Cardiac atrium fibroblast (primary cell): Measurements from ENCODE around the gene MPEG1. TPM values are rescaled to one million over a fixed set of nuclear protein-coding genes. Genes with fewer than 3 reads are reported as not detected.

Experiments
- total RNA-seq: library from RNA; depleted of rRNA; stranded (reverse); fragments of >200 nt; gene quantifications from 2 replicates; pipeline ENCODE4 v1.2.3, GENCODE V29; 2015

MPEG1 gene
- total RNA-seq: under 0.01 TPM in 1 of 2 replicates, not detected in the other

DNA sequence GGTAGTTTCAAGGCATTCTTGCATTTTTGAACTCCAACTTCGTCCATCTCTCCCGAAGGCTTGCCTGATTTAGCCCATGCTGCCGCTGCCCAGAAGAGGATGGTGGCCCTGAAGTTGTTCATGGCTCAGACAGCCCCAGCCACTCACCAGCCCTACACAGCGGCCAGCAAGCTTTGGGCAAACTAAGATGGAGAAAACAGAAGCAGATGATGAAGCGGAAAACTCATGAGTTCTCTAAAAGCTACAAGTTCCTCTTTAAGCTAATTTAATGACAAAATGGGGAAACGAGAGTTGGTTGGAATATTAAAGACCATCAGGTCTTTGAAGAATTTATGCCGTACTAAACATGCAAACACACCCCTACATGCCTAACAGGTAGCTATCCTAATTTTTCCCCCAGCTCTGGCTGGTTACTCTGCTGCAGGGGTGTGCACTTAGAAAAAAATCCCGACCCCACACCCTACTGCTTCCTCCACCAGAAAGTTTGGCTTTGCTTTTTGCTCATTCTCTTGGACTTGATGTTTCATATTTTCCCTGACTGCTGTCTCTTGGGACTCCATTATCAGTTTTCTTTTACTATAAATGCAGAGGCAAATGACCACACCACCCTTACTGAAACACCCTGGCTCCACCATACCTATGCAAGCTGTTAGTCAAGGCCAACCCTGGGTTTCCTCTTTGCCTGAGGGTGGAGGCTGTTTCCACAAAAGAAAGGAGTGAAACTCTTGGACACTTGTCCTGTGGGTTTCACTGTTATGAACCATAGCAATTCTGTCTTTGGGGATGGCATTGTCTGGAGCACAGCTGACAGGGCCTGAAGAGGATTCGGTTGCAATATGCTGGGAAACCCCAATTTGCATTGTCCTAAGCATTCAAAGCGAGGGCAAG, at the start of gene MPEG1:
TSS of gene MPEG1 (minus strand) at position 184 of the 888 bp plus-strand sequence. CDS start at position 122, 62 bp downstream.

GRCh38 chr11:59171508-59172322, 41.0 kb downstream of the MPEG1 start, which contains the start of gene DTX4:
Gene DTX4 (plus strand): TSS chr11:59172132. CDS start chr11:59172596, 464 bp downstream.

Other genes with a start within 250 kb of the MPEG1 start
- gene GLYATL1B, start 126.6 kb downstream of the MPEG1 start, total RNA-seq: not detected in 2 replicates
- gene FAM111B, start 105.7 kb downstream of the MPEG1 start, total RNA-seq: 1.3 and 2.0 TPM in 2 replicates
- gene FAM111A, start 70.1 kb downstream of the MPEG1 start, total RNA-seq: 9.2 and 9.6 TPM in 2 replicates
- 2.5 and 2.6 TPM in 2 replicates for gene DTX4, start 40.8 kb downstream of the MPEG1 start, total RNA-seq
- gene OR5AN1, start 146.0 kb upstream of the MPEG1 start, total RNA-seq: not detected in 2 replicates
- gene OR5A2, start 213.5 kb upstream of the MPEG1 start, total RNA-seq: not detected in 2 replicates
- gene OR5A1, start 223.5 kb upstream of the MPEG1 start, total RNA-seq: not detected in 2 replicates
- not detected in 2 replicates for gene OR4D6, start 244.0 kb upstream of the MPEG1 start, total RNA-seq